NCI-H345 treated with DMSO at 0.1 percent for 48 hours (cell line): Measurements from ENCODE around the gene USP44.
"Not testable (repeated sequence)": the region's sequence is repeated elsewhere in the genome, so short reads cannot be mapped to it uniquely, and the experiment has no call there.

Experiments
- DNase-seq: peaks from one replicate; lab custom pipeline; 2025; ENCODE audit not compliant: unreplicated experiment; lab: John Stamatoyannopoulos, UW

Gene USP44

GRCh38 chr12:95551305-95551704 is at the start of gene USP44:
Gene USP44, minus strand, starts transcription at chr12:95551476. Its CDS starts 17,220 bp downstream, at chr12:95534256.
- DNase-seq = no peak

- DNase-seq = no peak
These were observed 49.3 kb upstream of the USP44 start for GRCh38 chr12:95600567-95600966.

- no peak for DNase-seq
These were observed 48.6 kb upstream of the USP44 start for GRCh38 chr12:95599880-95600279.

- no peak for DNase-seq
These were observed 42.9 kb upstream of the USP44 start for GRCh38 chr12:95594136-95594535.

- DNase-seq = no peak
These were observed 42.1 kb upstream of the USP44 start for GRCh38 chr12:95593266-95593871.

- no peak for DNase-seq
These were observed 40.5 kb upstream of the USP44 start for GRCh38 chr12:95591731-95592130.

- no peak for DNase-seq
These were observed 39.5 kb upstream of the USP44 start for GRCh38 chr12:95590775-95591174.

GRCh38 chr12:95583933-95584332 is 32.7 kb upstream of the USP44 start:
- no peak for DNase-seq

- peak; percentile 32 for DNase-seq
These were observed 31.2 kb upstream of the USP44 start for GRCh38 chr12:95582230-95583058.

GRCh38 chr12:95577820-95578219 is 26.5 kb upstream of the USP44 start:
- no peak for DNase-seq

GRCh38 chr12:95574799-95575452 is 23.6 kb upstream of the USP44 start:
- DNase-seq = no peak

- DNase-seq = no peak
These were observed 22.8 kb upstream of the USP44 start for GRCh38 chr12:95573951-95574576.

GRCh38 chr12:95571369-95571768 is 20.1 kb upstream of the USP44 start:
- DNase-seq = no peak

- DNase-seq = not testable (repeated sequence)
These were observed 16.8 kb upstream of the USP44 start for GRCh38 chr12:95568045-95568444.

GRCh38 chr12:95557625-95558024 is 6.3 kb upstream of the USP44 start:
- no peak for DNase-seq

GRCh38 chr12:95554532-95555071 is 3.3 kb upstream of the USP44 start:
- DNase-seq = no peak

GRCh38 chr12:95553197-95553943 is 2.1 kb upstream of the USP44 start:
- no peak for DNase-seq

- no peak for DNase-seq
These were observed 739 bp upstream of the USP44 start for GRCh38 chr12:95551913-95552516.

GRCh38 chr12:95549392-95550084 is 1.7 kb downstream of the USP44 start:
- DNase-seq = no peak
